Gastroesophageal sphincter (tissue), 4 donors: Measurements from ENCODE around the gene PSMC3. TPM values are rescaled to one million over a fixed set of nuclear protein-coding genes. Genes with fewer than 3 reads are reported as not detected.

Experiments
- ATAC-seq: fragments of 150-250 bp; one replicate; pipeline ENCODE4 v1.9.1; 2016; ENCODE audit warnings: mild to moderate bottlenecking, moderate library complexity
- H3K27ac ChIP-seq, 4 donors: fragments of 200-600 bp; sonication (generic) in 3 of 4; 1 replicate in 3 of 4; 2 replicates in 1 of 4; pipeline ENCODE4 v1.5.1; 2016 to 2019
- H3K27me3 ChIP-seq: fragments of 200-600 bp; sonication (generic); one replicate; pipeline ENCODE4 v1.5.1; 2019
- H3K36me3 ChIP-seq, 2 donors: fragments of 200-600 bp; sonication (generic); one replicate each; pipeline ENCODE4 v1.5.1; 2019; ENCODE audit warnings: control low read depth in 1 of 2
- H3K4me1 ChIP-seq, 3 donors: fragments of 200-600 bp; sonication (generic); 1 replicate in 2 of 3; 2 replicates in 1 of 3; pipeline ENCODE4 v1.5.1; 2016 to 2019; ENCODE audit warnings: control low read depth in 2 of 3
- H3K4me3 ChIP-seq, 2 donors: fragments of 200-600 bp; sonication (generic); one replicate each; pipeline ENCODE4 v1.5.1; 2019; ENCODE audit warnings: mild to moderate bottlenecking in 1 of 2, moderate library complexity in 1 of 2
- H3K9me3 ChIP-seq, 3 donors: fragments of 200-600 bp; sonication (generic); one replicate each; pipeline ENCODE4 v1.5.1; 2017 to 2019; ENCODE audit warnings: control low read depth in 2 of 3
- EP300 ChIP-seq: sonication (generic); formaldehyde crosslinking; IDR thresholded peaks from one replicate; pipeline ENCODE4 v1.6.1; 2017; ENCODE audit warnings: antibody characterized with exemption, mild to moderate bottlenecking
- POLR2A ChIP-seq, 2 donors: fragments of 450-650 bp; IDR thresholded peaks; one replicate each; pipeline ENCODE4 v1.6.1; 2017; ENCODE audit warnings: antibody characterized with exemption in 2 of 2, mild to moderate bottlenecking in 2 of 2, moderate library complexity in 1 of 2
- POLR2AphosphoS5 ChIP-seq: sonication (generic); formaldehyde crosslinking; IDR thresholded peaks from one replicate; pipeline ENCODE4 v1.6.1; 2017; ENCODE audit warnings: antibody characterized with exemption
- WGBS, 2 donors: methylation state at CpG; one replicate each; pipeline ENCODE4 v1.1.5; 2018; ENCODE audit warnings: low coverage in 1 of 2; 5-methylcytosine and 5-hydroxymethylcytosine counted together
- total RNA-seq, 4 donors: library from RNA; depleted of rRNA; stranded (reverse); fragments of >200 nt; gene quantifications; one replicate each; pipeline ENCODE4 v1.1.0, GENCODE V29; 2016
- TF ChIP-seq, protein P1 (sequence below), 4 experiments: fragments of 200-600 bp in 2 of 4; fragments of 450-650 bp in 2 of 4; sonication (generic) in 1 of 4; IDR thresholded peaks; one replicate each; pipeline ENCODE4 v1.5.1; 2017 to 2019; ENCODE audit warnings: antibody characterized with exemption in 4 of 4, mild to moderate bottlenecking in 2 of 4, moderate library complexity in 2 of 4

The PSMC3 gene
- 100 to 1,000 TPM; 169 to 194 (median 179) TPM for total RNA-seq

- Histone ChIP-seq H3K27me3 (no peaks in the 10 kb centered on the region), H3K4me1 (peaks cover 4 to 27% (median 14%) of the 10 kb centered on the region in 3 donors), H3K27ac (peak within 1 kb of the TSS; percentile 77 to 96 (median 93)), H3K4me3 (peak within 1 kb of the TSS; percentile 72 to 92), H3K9me3 (no peaks in the 10 kb centered on the region), H3K36me3 (peaks cover 0 to 38% of the 10 kb centered on the region in 2 donors)
- TF ChIP-seq POLR2A (IDR thresholded peaks at IDR 0.05) (peak; percentile 39 to 59), POLR2AphosphoS5 (peak; percentile 15), EP300 (no peak)
- TF ChIP-seq, protein P1, sequence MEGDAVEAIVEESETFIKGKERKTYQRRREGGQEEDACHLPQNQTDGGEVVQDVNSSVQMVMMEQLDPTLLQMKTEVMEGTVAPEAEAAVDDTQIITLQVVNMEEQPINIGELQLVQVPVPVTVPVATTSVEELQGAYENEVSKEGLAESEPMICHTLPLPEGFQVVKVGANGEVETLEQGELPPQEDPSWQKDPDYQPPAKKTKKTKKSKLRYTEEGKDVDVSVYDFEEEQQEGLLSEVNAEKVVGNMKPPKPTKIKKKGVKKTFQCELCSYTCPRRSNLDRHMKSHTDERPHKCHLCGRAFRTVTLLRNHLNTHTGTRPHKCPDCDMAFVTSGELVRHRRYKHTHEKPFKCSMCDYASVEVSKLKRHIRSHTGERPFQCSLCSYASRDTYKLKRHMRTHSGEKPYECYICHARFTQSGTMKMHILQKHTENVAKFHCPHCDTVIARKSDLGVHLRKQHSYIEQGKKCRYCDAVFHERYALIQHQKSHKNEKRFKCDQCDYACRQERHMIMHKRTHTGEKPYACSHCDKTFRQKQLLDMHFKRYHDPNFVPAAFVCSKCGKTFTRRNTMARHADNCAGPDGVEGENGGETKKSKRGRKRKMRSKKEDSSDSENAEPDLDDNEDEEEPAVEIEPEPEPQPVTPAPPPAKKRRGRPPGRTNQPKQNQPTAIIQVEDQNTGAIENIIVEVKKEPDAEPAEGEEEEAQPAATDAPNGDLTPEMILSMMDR (IDR thresholded peaks at IDR 0.05), result peak in 1 of 4 experiments; percentile 13
- ATAC-seq, result peak; percentile 97
- WGBS, 2 donors, result 0% methylated on average over 8 to 25 of the region's 62 CpGs
Measured at GRCh38 chr11:47426062-47426956, at the start of gene PSMC3. TSS of gene PSMC3 (minus strand) at chr11:47426439. CDS start at chr11:47426279, 160 bp downstream.

GRCh38 chr11:47470671-47471070 is 44.4 kb upstream of the PSMC3 start:
- no peaks in the 10 kb centered on the region for H3K27me3 ChIP-seq
- H3K4me3 ChIP-seq, result no peak overlapping the region
- H3K9me3 ChIP-seq, result no peaks in the 10 kb centered on the region
- TF ChIP-seq POLR2A (IDR thresholded peaks at IDR 0.05), result no peak
- TF ChIP-seq POLR2AphosphoS5, result no peak
- no peak for TF ChIP-seq EP300
- TF ChIP-seq, protein P1 (IDR thresholded peaks at IDR 0.05), result no peak
- ATAC-seq, result no peak
- H3K27ac ChIP-seq, result peak overlapping the region; percentile 27 to 80 (median 58)
- WGBS, 2 donors, result 43% methylated on average over 1 of the region's 4 CpGs; no CpG with 5 or more reads in 1 of the 2 donors
- H3K36me3 ChIP-seq, result peaks cover 4 to 62% of the 10 kb centered on the region in 2 donors
- H3K4me1 ChIP-seq, result peaks cover 12 to 61% (median 27%) of the 10 kb centered on the region in 3 donors

DNA sequence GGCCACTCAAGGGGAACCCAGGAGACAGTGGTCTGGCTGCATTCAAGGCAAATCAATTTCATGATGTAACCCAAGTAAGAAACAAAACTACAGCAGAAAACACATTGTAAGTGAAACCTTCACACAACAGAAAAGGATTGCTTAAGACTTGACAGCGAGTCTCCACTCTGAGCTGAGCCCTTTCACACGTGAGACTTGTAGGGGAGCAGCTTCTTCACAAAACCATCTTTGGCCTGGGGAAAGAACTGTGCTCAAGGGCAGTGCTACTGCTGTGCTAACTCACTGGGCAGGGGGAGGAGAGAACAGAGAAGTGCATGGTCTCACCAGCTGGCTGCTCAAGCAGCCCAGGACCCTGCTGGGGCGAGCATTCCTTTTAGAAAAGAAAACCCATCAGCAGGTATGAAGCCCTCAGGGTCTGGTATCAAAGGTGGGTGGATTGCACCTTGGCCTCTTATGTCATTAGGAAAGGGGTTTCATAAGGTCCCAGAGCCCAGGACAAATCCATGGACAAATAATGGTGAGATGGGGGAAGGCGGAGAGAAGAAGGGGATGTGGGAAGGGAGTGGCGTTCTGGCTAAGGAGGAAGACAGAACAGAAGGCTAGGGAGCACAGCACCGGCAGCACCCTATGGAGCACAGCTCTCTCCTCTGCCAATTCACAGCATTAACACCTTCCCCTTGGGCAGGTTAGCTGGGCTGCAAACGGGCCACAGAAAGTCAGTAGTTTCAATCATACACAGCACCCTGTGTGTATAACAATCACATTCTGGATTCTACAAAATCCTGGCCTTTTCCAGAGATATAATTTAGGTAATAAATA is 43.3 kb upstream of the PSMC3 start:
- TF ChIP-seq, protein P1 (IDR thresholded peaks at IDR 0.05), result no peak
- no peak for TF ChIP-seq EP300
- TF ChIP-seq POLR2AphosphoS5, result no peak
- no peak for TF ChIP-seq POLR2A (IDR thresholded peaks at IDR 0.05)
- peaks cover 4 to 61% of the 10 kb centered on the region in 2 donors for H3K36me3 ChIP-seq
- H3K27me3 ChIP-seq, result no peaks in the 10 kb centered on the region
- WGBS, 2 donors, result 70 to 71% methylated on average over 5 to 7 of the region's 7 CpGs
- H3K27ac ChIP-seq, result peak overlapping the region; percentile 45 to 80 (median 62)
- no peaks in the 10 kb centered on the region for H3K9me3 ChIP-seq
- H3K4me1 ChIP-seq, result peaks cover 12 to 72% (median 31%) of the 10 kb centered on the region in 3 donors
- H3K4me3 ChIP-seq, result no peak overlapping the region
- ATAC-seq, result peak; percentile 45

GRCh38 chr11:47468598-47469214 is 42.5 kb upstream of the PSMC3 start:
- Histone ChIP-seq H3K4me3 (no peak overlapping the region), H3K27ac (peak overlapping the region; percentile 45 to 80 (median 62)), H3K4me1 (peaks cover 12 to 75% (median 31%) of the 10 kb centered on the region in 3 donors), H3K27me3 (no peaks in the 10 kb centered on the region), H3K36me3 (peaks cover 4 to 57% of the 10 kb centered on the region in 2 donors), H3K9me3 (no peaks in the 10 kb centered on the region)
- no peak for TF ChIP-seq EP300
- TF ChIP-seq, protein P1 (IDR thresholded peaks at IDR 0.05), result no peak
- no peak for TF ChIP-seq POLR2AphosphoS5
- no peak for TF ChIP-seq POLR2A (IDR thresholded peaks at IDR 0.05)
- WGBS, 2 donors, result 20 to 51% methylated on average over 5 to 8 of the region's 8 CpGs
- peak; percentile 52 for ATAC-seq
